K562 (cell line): ENCODE measurements around the gene SERTM2. TPM values are rescaled to one million over a fixed set of nuclear protein-coding genes. Genes with fewer than 3 reads are reported as not detected.

Source experiments
- ATAC-seq: fragments of 200-7000 bp; cut with Tn5 transposase; 3 replicates; pipeline ENCODE4 v1.9.1; 2020; ENCODE audit warnings: moderate library complexity
- BruUV-seq: library from RNA; stranded (reverse); fragments of 400-500 nt; replicated peaks from 2 replicates; lab custom pipeline; 2021; lab: Mats Ljungman, UMichigan
- CTCF ChIA-PET: fragments of 300-600 bp; formaldehyde crosslinking; extraction: SDS; loops from one replicate; lab custom pipeline; 2021; ENCODE audit warnings: low intra/inter-chr PET ratio; lab: Yijun Ruan, JAX
- POLR2A ChIA-PET: fragments of 300-600, 350-650 bp; sonication (Branson Sonifier 250); formaldehyde crosslinking; extraction: SDS; loops from one replicate; lab custom pipeline; 2021; ENCODE audit warnings: antibody characterized with exemption, inconsistent platforms; lab: Yijun Ruan, JAX
- DNase-seq, 4 experiments: peaks; one replicate each; pipeline versions ENCODE4 v3.0.0 to v3.0.0-alpha.2; 2011 to 2018; ENCODE audit warnings: low spot score in 3 of 4, mixed read lengths in 3 of 4; ENCODE audit errors: extremely low read depth in 1 of 4
- FAIRE-seq: peaks from 2 replicates; lab custom pipeline; 2011; peaks lifted over from hg19 to GRCh38; lab: Jason Lieb, UNC
- H2AFZ ChIP-seq: 2 replicates; pipeline ENCODE4 v1.6.0; 2011; ENCODE audit warnings: low read depth, low read length, control low read depth, inconsistent platforms
- H3K27ac ChIP-seq: fragments of 200-600 bp; 3 replicates; pipeline ENCODE4 v1.8.0; 2011; ENCODE audit warnings: low read depth, mild to moderate bottlenecking, control low read depth, inconsistent platforms, low read length, moderate library complexity, mixed read lengths; ENCODE audit errors: extremely low read depth
- H3K27me3 ChIP-seq, 2 experiments: fragments of 300-600 bp in 1 of 2; 2 replicates in 1 of 2; 3 replicates in 1 of 2; pipeline versions ENCODE4 v1.6.0 to v1.8.0; 2011; ENCODE audit warnings: inconsistent platforms in 2 of 2, low read length in 2 of 2, mild to moderate bottlenecking in 1 of 2, mixed read lengths in 1 of 2, moderate library complexity in 1 of 2; ENCODE audit not compliant: control insufficient read depth in 2 of 2, insufficient read depth in 2 of 2
- H3K36me3 ChIP-seq: fragments of 300-600 bp; 3 replicates; pipeline ENCODE4 v1.8.0; 2011; ENCODE audit warnings: mild to moderate bottlenecking, low read length, inconsistent platforms; ENCODE audit not compliant: control insufficient read depth, insufficient read depth
- H3K4me1 ChIP-seq, 2 experiments: fragments of 200-600 bp in 1 of 2; replicated peaks in 1 of 2; 2 replicates in 1 of 2; 3 replicates in 1 of 2; pipeline versions ENCODE4 v1.5.1 to v1.8.0; 2011; ENCODE audit warnings: inconsistent platforms in 2 of 2, low read length in 2 of 2, mild to moderate bottlenecking in 1 of 2, mixed read lengths in 1 of 2, moderate library complexity in 1 of 2; ENCODE audit not compliant: control insufficient read depth in 2 of 2, insufficient read depth in 2 of 2
- H3K4me2 ChIP-seq: 2 replicates; pipeline ENCODE4 v1.6.1; 2011; ENCODE audit warnings: low read length, control low read depth, inconsistent platforms, mixed read lengths; ENCODE audit not compliant: insufficient read depth
- H3K4me3 ChIP-seq: fragments of 200-600 bp; sonication (generic), shearing (Covaris generic); 2 replicates; pipeline ENCODE4 v1.5.1; 2016; ENCODE audit warnings: control low read depth, inconsistent platforms
- H3K79me2 ChIP-seq: fragments of 200-600 bp; 3 replicates; pipeline ENCODE4 v1.8.0; 2011; ENCODE audit warnings: low read length, inconsistent platforms; ENCODE audit not compliant: control insufficient read depth, insufficient read depth
- H3K9ac ChIP-seq, 2 experiments: 2 replicates each; pipeline versions ENCODE4 v1.6.0 to v1.6.1; 2011; ENCODE audit warnings: low read depth in 2 of 2, low read length in 2 of 2, control low read depth in 1 of 2, inconsistent platforms in 1 of 2, mild to moderate bottlenecking in 1 of 2, mixed read lengths in 1 of 2; ENCODE audit not compliant: insufficient read depth in 1 of 2
- H3K9me1 ChIP-seq: one replicate; pipeline ENCODE4 v1.6.0; 2011; ENCODE audit warnings: inconsistent platforms, mild to moderate bottlenecking, low read length, moderate library complexity; ENCODE audit not compliant: control insufficient read depth, insufficient read depth
- H3K9me3 ChIP-seq: replicated peaks from 2 replicates; pipeline ENCODE4 v1.5.1; 2011; ENCODE audit warnings: low read depth, low read length, inconsistent platforms; ENCODE audit not compliant: control insufficient read depth, insufficient read depth
- H4K20me1 ChIP-seq: replicated peaks from 2 replicates; pipeline ENCODE4 v1.6.1; 2011; ENCODE audit warnings: low read length, inconsistent platforms, mixed read lengths; ENCODE audit not compliant: control insufficient read depth, insufficient read depth
- ATF2 ChIP-seq: sonication (generic); formaldehyde crosslinking; IDR thresholded peaks from 2 replicates; pipeline ENCODE4 v1.8.1; 2022; ENCODE audit warnings: missing genetic modification reagents
- HSF4 ChIP-seq: fragments of 250-450 bp; sonication (Bioruptor Pico); IDR thresholded peaks from 2 replicates; pipeline ENCODE4 v2.1.2; 2022; ENCODE audit warnings: mild to moderate bottlenecking, moderate library complexity, borderline replicate concordance
- PRPF4 ChIP-seq: fragments of 200-400 bp; formaldehyde crosslinking; IDR thresholded peaks from one replicate; pipeline ENCODE4 v1.6.1; 2017; ENCODE audit warnings: low read length, low read depth, mild to moderate bottlenecking; ENCODE audit not compliant: insufficient read depth, poor library complexity, severe bottlenecking
- RBM17 ChIP-seq: fragments of 200-400 bp; formaldehyde crosslinking; IDR thresholded peaks from 2 replicates; pipeline ENCODE4 v1.6.1; 2017; ENCODE audit warnings: low read depth, mild to moderate bottlenecking, low read length, borderline replicate concordance
- RBM34 ChIP-seq: fragments of 200-400 bp; formaldehyde crosslinking; IDR thresholded peaks from 2 replicates; pipeline ENCODE4 v1.6.1; 2018; ENCODE audit warnings: low read length, borderline replicate concordance; ENCODE audit not compliant: insufficient read depth
- SREBF1 ChIP-seq: fragments of 150-350 bp; IDR thresholded peaks from 2 replicates; pipeline ENCODE4 v1.6.1; 2014; ENCODE audit warnings: antibody characterized with exemption, low read depth, low read length, borderline replicate concordance
- ZSCAN32 ChIP-seq: fragments of 450-650 bp; formaldehyde crosslinking; IDR thresholded peaks from 2 replicates; pipeline ENCODE4 v1.4.0; 2020; ENCODE audit warnings: mild to moderate bottlenecking, moderate library complexity
- WGBS: fragments of 100-300 bp; shearing (Covaris generic); methylation state at CpG from one replicate; pipeline ENCODE4 v1.1.6; 2016; ENCODE audit warnings: low coverage, mixed read lengths; ENCODE audit not compliant: insufficient coverage; ENCODE audit errors: missing lambda C conversion rate; 5-methylcytosine and 5-hydroxymethylcytosine counted together
- in situ Hi-C: fragments of 300-500 bp; cut with MboI; formaldehyde crosslinking; loops from 4 replicates; pipeline ENCODE4 v1.15.0; 2018; ENCODE audit warnings: inconsistent platforms, mixed read lengths
- intact Hi-C: fragments of 100-400 bp; cut with micrococcal nuclease; formaldehyde crosslinking; loops from 2 replicates; pipeline ENCODE4 v1.14.2; 2022
- polyA plus RNA-seq, 8 experiments: library from polyadenylated mRNA; depleted of rRNA in 4 of 8; stranded (reverse) in 5 of 8; unstranded in 3 of 8; fragments of >200 nt; fragmentation: Nextera tagmentation in 2 of 8; fragmentation: Illumina TruSeq in 1 of 8; extraction: Ambion mirVana in 2 of 8; extraction: Trizol in 1 of 8; gene quantifications; 2 replicates each; pipeline versions ENCODE4 v1.2.1 to v1.2.3, GENCODE V29; 2011 to 2014; ENCODE audit warnings: inconsistent platforms in 1 of 8, missing spikeins in 1 of 8
- total RNA-seq, 7 experiments: library from RNA; depleted of rRNA in 6 of 7; stranded (reverse); fragments of >200 nt in 6 of 7; fragmentation: Illumina TruSeq in 2 of 7; extraction: Trizol in 2 of 7; gene quantifications; 2 replicates each; pipeline versions ENCODE4 v1.2.1 to v1.2.3, GENCODE V29; 2011 to 2021; ENCODE audit warnings: low replicate concordance in 1 of 7

SERTM2 gene
- total and polyA plus RNA-seq, 9 of the 15 experiments (the other 6 are each of a cell fraction or from before 2014, with no cell fraction given), result 0.01 to 0.35 (median 0.04) TPM; not detected in 4

- TF ChIP-seq RBM17, result no peak
- no peak for TF ChIP-seq PRPF4
- no peak for TF ChIP-seq ATF2
Observed at GRCh38 chrX:111560801-111561200, 49.4 kb downstream of the SERTM2 start (continued).

GRCh38 chrX:111561851-111562250 lies 50.4 kb downstream of the SERTM2 start:
- Histone ChIP-seq H3K4me2 (no peak overlapping the region), H2AFZ (no peak overlapping the region), H3K36me3 (no peaks in the 10 kb centered on the region), H3K79me2 (no peaks in the 10 kb centered on the region), H3K9me3 (no peaks in the 10 kb centered on the region), H3K9me1 (no peaks in the 10 kb centered on the region), H3K9ac (no peak overlapping the region), H3K4me3 (no peak overlapping the region), H3K27me3 (no peaks in the 10 kb centered on the region), H3K4me1 (no peaks in the 10 kb centered on the region), H4K20me1 (no peaks in the 10 kb centered on the region), H3K27ac (no peak overlapping the region)
- WGBS, result 0% methylated on average over 1 of the region's 1 CpG
- BruUV-seq, result no TSS peak
- FAIRE-seq, result no peak
- no peak for DNase-seq
- POLR2A ChIA-PET, result no interaction called here
- in situ Hi-C loops (no loop called here), intact Hi-C loops (no loop called here)
- TF ChIP-seq RBM34, result no peak
- TF ChIP-seq SREBF1, result no peak
- no peak for TF ChIP-seq HSF4 (CRISPR knock-in tag)
- TF ChIP-seq ZSCAN32 (CRISPR knock-in tag), result no peak
- CTCF ChIA-PET, result no interaction called here
- no peak for ATAC-seq
